Stimulated activated CD4-positive, alpha-beta T cell treated with anti-CD3 and anti-CD28 coated beads, Interleukin-4, amount 100 ng/mL, for 24 hours (primary cell): ENCODE results near the gene CNOT1.

Experiments used
- DNase-seq: peaks from one replicate; pipeline ENCODE4 v3.0.0-alpha.2; 2020

Gene CNOT1

GRCh38 chr16:58476791-58477190 is 152.8 kb downstream of the CNOT1 start:
- DNase-seq = no peak

GRCh38 chr16:58475091-58475619 is 154.5 kb downstream of the CNOT1 start:
- DNase-seq = no peak

GRCh38 chr16:58474296-58474695 is 155.3 kb downstream of the CNOT1 start:
- no peak for DNase-seq

GRCh38 chr16:58472827-58473226 is 156.8 kb downstream of the CNOT1 start:
- DNase-seq = no peak

- DNase-seq = no peak
These were observed 157.4 kb downstream of the CNOT1 start for GRCh38 chr16:58472266-58472665.

GRCh38 chr16:58471209-58471975 is 158.2 kb downstream of the CNOT1 start:
- DNase-seq = no peak
